GM21367 (cell line): Measurements from ENCODE around the gene ZBTB32.

Experiments
- ATAC-seq: cut with Tn5 transposase; IDR thresholded peaks from one replicate; pipeline ENCODE4 v1.9.1; 2021; ENCODE audit not compliant: unreplicated experiment

ZBTB32 gene

DNA sequence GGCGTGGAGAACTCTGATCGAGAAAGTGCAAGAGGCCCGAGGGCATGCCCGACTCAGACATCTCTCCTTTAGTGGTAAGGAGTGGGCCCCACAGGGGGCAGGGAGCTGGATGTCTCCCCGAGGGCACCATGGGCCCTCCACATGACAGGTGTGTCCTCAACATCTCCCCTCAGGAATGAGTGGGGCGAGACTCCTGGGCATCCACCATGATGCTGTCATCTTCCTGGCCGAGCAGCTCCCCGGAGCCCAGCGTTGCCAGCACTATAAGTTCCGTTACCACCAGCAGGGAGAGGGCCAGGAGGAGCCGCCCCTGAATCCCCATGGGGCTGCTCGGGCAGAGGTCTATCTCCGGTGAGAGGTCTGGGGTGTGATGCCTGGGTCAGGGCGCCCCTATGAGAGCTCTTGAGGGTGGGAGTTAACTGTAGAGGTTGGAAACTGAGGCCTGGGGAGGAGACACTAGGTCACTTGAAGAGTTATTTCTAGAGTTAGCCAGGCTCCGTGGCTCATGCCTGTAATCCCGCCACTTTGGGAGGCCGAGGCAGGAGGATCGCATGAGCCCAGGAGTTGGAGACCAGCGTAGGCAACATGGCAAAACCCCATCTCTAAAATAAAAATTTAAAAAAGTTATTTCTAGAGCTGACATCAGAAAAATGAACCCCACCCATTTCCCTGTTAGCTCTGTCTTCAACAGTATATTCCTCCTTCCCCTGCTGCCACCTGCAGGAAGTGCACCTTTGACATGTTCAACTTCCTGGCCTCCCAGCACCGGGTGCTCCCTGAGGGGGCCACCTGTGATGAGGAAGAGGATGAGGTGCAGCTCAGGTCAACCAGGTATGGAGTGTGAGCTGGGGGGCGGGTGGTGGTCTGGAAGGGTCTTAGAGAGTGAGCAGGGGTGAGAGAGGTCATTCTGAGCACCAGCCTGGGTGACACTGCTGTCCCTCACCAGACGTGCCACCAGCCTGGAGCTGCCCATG is 32.8 kb downstream of the ZBTB32 start:
- ATAC-seq: no peak

- no peak for ATAC-seq
Measured at GRCh38 chr19:35738021-35738886, 33.9 kb downstream of the ZBTB32 start.

DNA sequence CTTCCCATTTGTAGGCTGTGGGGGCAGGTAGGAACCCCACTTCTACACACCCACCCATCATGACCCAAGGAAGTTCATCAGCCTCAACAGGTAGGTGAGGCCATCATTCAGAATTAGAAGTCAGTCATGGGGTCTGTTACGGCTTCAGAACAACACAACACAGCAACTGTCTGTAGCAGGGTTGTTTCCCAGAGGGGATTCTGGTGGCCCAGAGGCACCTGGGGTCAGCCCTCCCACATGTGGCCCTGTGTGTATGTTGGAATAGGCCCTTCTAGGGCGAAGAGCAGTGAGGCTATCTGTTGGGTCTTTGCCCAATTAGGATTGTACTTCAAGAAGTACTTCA is 34.5 kb downstream of the ZBTB32 start:
- ATAC-seq: no peak

- ATAC-seq: no peak
Measured at GRCh38 chr19:35739275-35740107, 35.1 kb downstream of the ZBTB32 start.

DNA sequence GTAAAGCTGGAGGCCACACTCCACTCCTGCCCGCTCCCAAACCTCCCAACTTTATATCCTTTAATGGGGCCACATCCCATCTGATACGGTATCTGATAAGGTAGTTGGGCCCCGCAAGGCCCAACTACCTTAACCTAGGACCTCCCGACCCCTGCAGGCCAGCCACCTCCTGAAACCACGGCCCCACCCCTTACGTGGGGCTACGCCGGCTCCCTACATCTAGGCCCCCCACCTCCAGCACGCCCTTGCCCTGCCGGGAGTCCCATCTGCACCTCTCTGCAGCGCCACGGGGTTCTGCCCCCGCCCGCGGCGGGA is 35.7 kb downstream of the ZBTB32 start:
- ATAC-seq: no peak

DNA sequence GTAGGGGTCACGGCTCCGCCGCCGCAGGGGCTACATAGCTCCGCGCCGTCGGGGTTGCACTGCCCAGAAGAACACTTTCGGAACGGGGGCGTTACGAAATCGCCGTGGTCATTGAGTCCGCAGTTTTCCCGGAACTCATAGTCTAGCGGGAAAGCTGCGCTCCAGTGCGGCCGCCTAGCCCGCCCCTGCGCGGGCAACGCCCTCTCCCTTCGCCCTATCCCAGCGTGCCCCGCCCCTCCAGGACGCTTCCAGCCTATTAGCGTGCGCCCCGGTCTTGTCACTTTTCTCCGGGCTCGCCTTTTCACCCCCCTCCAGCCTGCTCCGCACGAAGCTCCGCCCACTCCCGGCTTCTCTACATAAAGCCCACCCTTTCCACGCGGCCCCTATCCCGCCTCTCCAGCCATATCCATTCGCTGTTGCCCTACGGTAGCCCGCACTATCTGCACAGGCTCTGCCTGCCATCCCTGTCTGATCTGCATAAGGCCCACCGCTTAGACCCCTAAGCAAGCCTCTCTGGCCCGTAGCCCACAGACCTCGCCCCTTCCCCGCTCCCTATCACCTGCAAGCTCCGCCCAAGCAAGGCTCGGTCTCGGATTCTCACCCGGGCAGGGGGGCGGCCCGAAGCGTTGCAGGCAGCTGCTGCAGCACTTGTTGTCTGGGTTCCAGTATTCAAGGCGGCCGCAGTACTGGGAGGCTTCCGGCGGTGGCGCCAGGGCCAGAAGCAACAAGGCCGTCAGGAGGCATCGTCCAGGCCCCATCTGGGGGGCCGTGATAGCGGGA is 36.3 kb downstream of the ZBTB32 start:
- peak; percentile 43 for ATAC-seq

- ATAC-seq: no peak
Measured at GRCh38 chr19:35741203-35741515, 36.8 kb downstream of the ZBTB32 start.

GRCh38 chr19:35742121-35742724 is 37.9 kb downstream of the ZBTB32 start, which contains the start of gene IGFLR1:
TSS of gene IGFLR1 (minus strand) at chr19:35742452. CDS start at chr19:35741180, 1,272 bp downstream.
- no peak for ATAC-seq

- no peak for ATAC-seq
Measured at GRCh38 chr19:35743640-35744429, 39.5 kb downstream of the ZBTB32 start.

DNA sequence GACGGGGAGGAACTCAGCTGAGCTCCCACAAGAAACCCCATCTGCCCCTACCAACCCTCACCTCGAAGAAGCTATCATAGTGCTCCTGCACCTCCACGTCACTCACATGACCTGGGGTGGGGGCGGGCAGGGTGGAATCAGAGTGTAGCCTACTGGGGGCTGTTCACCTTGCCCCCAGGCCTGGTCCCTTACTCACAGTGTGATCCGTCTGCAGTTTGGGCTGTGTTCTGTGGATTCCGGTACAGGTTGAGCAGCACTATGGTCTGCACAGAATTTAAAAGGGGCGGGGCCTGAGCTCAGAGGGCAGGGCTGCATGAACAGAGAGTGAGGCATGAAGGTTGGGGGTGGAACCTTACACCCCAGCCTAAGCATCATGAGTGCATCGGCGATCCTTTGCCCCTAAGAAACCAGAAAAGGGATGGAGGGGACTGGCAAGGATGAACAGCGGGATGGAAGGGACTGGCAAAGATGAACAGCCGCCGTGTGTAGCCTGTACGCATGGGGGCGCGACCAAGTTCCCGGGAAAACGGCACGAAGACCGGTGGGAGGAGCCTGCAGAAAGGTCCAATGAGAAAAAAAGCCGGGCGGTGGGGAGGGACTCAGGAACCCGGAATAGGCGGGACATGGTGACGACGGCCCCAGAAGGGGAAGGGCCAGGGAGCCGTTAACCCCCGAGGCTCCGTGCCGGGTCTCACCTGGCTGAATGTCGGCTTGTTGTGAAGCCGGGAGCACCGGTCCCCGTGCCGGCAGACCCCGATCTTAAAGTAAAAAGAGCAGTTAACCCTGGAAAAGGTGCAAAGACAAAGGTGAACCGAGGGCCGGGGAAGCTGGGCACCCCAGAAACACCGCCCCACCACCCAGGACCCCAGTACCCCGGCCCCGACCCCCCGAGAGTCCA is 40.3 kb downstream of the ZBTB32 start:
- ATAC-seq: peak; percentile 29

DNA sequence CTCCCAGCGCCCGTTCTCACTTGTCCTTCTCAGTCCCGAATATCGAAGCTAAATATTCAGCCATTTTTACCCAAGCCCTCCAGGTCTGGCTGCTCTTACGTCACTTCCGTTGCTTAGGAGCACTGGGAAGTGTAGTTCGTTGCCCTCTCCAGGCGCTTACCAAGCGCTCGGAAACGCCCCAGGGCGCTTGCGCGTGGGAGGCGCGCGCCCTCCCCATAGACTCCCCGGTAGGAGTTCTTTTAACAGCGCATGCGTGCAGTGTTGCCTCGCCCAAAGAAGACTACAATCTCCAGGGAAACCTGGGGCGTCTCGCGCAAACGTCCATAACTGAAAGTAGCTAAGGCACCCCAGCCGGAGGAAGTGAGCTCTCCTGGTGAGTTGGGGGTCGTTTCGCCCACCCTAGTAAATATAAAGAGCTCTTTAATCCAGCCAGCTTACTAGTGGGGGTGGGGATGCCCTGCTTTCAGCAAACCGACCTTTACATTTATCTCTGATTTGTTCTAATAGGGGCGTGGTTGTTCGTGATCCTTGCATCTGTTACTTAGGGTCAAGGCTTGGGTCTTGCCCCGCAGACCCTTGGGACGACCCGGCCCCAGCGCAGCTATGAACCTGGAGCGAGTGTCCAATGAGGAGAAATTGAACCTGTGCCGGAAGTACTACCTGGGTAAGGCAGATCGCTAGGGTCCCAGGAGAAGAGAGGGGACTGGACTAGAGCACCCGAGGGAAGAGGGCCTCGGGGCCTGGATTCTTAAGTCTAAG is 41.1 kb downstream of the ZBTB32 start, which contains the start of the genes PSENEN and U2AF1L4:
Gene PSENEN, plus strand, starts transcription at position 324 of the 759 bp plus-strand sequence. Its CDS starts 280 bp downstream, at position 604.
Gene U2AF1L4, minus strand, starts transcription at position 91 of the 759 bp plus-strand sequence. Its CDS starts 27 bp downstream, at position 64.
- peak; percentile 33 for ATAC-seq

DNA sequence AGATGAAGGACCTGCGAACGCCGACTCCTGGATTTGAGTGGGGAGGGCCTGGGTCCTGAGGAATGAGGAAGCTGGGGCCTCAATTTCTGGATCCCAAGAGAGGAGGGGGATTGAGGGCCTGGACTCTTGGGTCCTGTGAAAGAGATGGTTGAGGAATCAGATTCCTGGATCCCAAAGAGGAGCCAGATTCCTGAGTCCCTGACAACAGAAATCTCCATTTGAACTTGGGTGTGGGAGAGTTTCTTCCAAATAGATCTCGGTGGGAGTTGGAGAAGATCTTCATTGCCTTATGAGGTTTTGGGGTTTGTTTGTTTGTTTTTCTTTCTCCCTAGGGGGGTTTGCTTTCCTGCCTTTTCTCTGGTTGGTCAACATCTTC is 41.7 kb downstream of the ZBTB32 start:
- no peak for ATAC-seq

DNA sequence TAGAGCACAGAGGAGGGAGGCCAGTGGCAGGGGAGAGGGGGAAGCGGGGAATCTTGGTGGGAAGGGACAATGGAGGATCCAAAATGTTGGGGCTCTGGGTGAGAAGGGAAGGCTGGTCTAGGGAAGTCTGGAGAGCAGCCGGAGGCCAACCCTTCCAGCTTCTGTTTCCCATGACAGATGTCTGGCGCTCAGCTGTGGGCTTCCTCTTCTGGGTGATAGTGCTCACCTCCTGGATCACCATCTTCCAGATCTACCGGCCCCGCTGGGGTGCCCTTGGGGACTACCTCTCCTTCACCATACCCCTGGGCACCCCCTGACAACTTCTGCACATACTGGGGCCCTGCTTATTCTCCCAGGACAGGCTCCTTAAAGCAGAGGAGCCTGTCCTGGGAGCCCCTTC is 42.2 kb downstream of the ZBTB32 start:
- no peak for ATAC-seq

DNA sequence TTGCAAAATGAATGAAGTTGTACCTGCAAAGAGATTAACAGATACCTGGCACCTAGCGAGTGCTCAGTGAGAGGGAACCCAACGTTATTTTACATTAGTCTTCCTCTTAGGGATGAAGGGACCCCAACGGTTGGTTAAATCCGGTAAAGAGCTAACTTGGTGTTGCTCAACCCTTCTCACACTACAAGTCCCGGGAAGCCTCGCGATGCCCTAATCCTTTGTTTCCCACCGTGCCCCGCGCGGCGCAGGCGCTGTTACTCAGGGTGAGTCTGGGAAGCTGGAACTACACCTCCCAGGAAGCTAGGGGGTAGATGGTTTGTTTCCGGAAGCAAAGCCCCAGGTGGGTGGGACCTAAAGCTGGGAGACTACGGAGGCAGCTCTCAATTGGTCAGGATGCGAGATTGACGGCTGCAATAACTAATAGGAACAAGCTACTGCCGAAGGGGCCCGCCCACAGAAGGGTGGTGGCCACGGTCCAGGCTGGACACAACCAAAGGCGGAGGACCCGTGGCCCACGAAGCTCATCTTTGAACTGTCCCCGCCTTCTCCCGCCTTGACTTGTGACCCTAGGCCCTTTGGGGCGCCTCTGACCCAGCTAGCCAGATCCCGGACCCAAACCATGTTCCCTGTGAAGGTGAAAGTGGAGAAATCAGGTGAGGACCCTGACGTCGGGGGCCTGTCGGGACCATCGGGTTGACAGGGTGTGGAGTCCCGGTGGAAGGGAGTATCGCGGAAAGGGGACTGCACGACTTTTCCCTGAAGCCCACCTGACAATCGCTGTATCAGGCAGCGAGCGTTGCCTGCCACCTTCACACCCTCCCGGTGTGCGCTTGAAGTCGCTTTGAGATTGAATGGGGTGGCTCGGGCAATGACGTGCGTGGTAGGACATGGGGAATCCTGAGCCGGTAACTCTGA is 44.0 kb downstream of the ZBTB32 start, which contains the start of gene LIN37:
Gene LIN37, plus strand, starts transcription at position 471 of the 915 bp plus-strand sequence. Its CDS starts 149 bp downstream, at position 620.
- ATAC-seq: peak; percentile 47

GRCh38 chr19:35750167-35750566 is 45.8 kb downstream of the ZBTB32 start:
- no peak for ATAC-seq
